SU-DHL-6 (cell line): Measurements from ENCODE around the gene NAV2.

Experiments
- EZH2phosphoT487 ChIP-seq: fragments of 200-600 bp; sonication (generic), shearing (Covaris generic); conservative IDR thresholded peaks from 2 replicates; pipeline ENCODE4 v1.6.1; 2018; ENCODE audit warnings: mild to moderate bottlenecking, antibody characterized with exemption, low read length, moderate library complexity, mixed read lengths
- TF ChIP-seq, protein P1 (sequence below): fragments of 200-600 bp; sonication (generic); IDR thresholded peaks from one replicate; pipeline ENCODE4 v1.5.1; 2017; ENCODE audit warnings: antibody characterized with exemption, mild to moderate bottlenecking, low read length, moderate library complexity; ENCODE audit not compliant: insufficient read depth, poor library complexity, severe bottlenecking

GRCh38 chr11:20047769-20048154 is 335.1 kb downstream of the NAV2 start:
- no peak for TF ChIP-seq EZH2phosphoT487
- TF ChIP-seq, protein P1, sequence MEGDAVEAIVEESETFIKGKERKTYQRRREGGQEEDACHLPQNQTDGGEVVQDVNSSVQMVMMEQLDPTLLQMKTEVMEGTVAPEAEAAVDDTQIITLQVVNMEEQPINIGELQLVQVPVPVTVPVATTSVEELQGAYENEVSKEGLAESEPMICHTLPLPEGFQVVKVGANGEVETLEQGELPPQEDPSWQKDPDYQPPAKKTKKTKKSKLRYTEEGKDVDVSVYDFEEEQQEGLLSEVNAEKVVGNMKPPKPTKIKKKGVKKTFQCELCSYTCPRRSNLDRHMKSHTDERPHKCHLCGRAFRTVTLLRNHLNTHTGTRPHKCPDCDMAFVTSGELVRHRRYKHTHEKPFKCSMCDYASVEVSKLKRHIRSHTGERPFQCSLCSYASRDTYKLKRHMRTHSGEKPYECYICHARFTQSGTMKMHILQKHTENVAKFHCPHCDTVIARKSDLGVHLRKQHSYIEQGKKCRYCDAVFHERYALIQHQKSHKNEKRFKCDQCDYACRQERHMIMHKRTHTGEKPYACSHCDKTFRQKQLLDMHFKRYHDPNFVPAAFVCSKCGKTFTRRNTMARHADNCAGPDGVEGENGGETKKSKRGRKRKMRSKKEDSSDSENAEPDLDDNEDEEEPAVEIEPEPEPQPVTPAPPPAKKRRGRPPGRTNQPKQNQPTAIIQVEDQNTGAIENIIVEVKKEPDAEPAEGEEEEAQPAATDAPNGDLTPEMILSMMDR: no peak
